GM18951 (cell line): ENCODE data around the gene DNAJB6.
"Not testable (repeated sequence)": the region's sequence is repeated elsewhere in the genome, so short reads cannot be mapped to it uniquely, and the experiment has no call there.

Experiments
- POLR2A ChIP-seq: IDR thresholded peaks from 4 replicates; pipeline ENCODE4 v1.6.1; 2011; ENCODE audit warnings: mild to moderate bottlenecking; ENCODE audit not compliant: insufficient read length, insufficient read depth; ENCODE audit errors: extremely low read depth
- in situ Hi-C: fragments of 300-500 bp; cut with MboI; formaldehyde crosslinking; loops from one replicate; pipeline ENCODE4 v1.12.0; 2022; ENCODE audit warnings: low sequenced_read_pairs, mixed read lengths, inconsistent platforms; ENCODE audit not compliant: unreplicated experiment

DNAJB6 gene

GRCh38 chr7:157439149-157439548, 102.3 kb downstream of the DNAJB6 start:
- in situ Hi-C loops = no loop called here
- no peak for TF ChIP-seq POLR2A

DNA sequence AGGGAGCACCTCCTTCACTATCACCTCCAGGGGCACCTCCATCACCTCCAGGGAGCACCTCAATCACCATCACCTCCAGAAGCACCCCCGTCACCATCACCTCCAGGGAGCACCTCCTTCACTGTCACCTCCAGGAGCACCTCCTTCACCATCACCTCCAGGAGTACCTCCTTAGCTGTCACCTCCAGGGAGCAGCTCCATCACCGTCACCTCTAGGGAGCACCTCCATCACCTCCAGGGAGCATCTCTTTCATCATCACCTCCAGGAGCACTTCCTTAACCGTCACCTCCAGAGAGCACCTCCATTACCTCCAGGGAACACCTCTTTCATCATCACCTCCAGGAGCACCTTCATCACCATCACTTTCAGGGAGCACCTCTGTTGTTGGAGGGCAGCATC, 103.0 kb downstream of the DNAJB6 start:
- no peak for TF ChIP-seq POLR2A
- in situ Hi-C loops = no loop called here

DNA sequence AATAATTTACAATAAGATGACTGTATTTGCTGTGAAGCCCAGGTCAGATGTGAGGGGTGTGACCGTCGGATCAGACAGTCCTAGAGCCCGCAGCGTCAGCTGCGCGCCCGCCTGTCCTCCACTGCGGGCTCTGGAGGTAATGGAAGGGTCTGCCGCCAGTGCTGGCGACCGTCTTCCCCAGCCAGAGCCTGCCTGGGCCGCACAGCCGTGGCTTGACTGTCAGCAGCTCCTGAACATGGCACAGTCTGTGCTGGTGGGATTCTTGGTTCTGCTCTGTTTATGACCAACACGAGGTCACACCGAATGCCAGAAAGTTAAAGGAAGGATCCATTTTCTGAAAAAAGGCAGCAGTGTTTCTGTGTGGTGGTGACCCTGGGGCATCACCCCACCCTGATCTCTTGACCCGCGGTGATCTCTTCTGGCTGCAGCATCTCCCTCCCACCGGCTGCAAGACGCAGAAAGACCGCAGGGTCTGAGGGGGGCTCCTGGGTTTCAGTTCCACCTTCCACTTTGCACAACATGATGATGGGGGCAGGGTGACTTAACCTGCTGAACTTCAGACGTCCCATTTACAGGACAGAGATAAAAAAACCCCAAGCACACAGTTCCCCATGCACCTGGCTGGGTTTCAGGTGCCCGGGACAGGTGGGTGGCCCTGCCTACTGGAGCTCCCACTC, 103.7 kb downstream of the DNAJB6 start:
- TF ChIP-seq POLR2A = no peak
- in situ Hi-C loops = no loop called here

DNA sequence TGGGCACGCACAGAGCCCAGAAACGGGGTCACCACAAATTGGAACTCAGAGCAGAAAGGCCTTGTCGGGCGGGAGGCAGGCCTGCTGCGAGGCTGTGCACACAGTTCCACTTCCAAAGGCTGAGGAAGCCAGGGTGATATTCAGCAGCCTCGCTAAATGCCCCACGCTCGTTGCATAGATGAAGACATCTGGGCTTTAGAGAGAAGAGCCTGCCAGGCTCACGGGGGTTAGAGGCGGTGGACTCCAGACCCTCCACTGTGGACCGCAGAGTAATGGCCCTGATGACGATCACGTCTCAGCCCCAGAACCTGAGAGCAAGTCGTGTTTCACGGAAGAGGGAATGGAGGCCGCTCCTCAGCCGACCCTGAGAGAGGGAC, 104.2 kb downstream of the DNAJB6 start:
- in situ Hi-C loops = no loop called here
- no peak for TF ChIP-seq POLR2A

GRCh38 chr7:157442456-157442855, 105.7 kb downstream of the DNAJB6 start:
- in situ Hi-C loops = no loop called here
- TF ChIP-seq POLR2A = no peak

GRCh38 chr7:157442993-157443831, 106.4 kb downstream of the DNAJB6 start:
- no peak for TF ChIP-seq POLR2A
- in situ Hi-C loops = no loop called here

DNA sequence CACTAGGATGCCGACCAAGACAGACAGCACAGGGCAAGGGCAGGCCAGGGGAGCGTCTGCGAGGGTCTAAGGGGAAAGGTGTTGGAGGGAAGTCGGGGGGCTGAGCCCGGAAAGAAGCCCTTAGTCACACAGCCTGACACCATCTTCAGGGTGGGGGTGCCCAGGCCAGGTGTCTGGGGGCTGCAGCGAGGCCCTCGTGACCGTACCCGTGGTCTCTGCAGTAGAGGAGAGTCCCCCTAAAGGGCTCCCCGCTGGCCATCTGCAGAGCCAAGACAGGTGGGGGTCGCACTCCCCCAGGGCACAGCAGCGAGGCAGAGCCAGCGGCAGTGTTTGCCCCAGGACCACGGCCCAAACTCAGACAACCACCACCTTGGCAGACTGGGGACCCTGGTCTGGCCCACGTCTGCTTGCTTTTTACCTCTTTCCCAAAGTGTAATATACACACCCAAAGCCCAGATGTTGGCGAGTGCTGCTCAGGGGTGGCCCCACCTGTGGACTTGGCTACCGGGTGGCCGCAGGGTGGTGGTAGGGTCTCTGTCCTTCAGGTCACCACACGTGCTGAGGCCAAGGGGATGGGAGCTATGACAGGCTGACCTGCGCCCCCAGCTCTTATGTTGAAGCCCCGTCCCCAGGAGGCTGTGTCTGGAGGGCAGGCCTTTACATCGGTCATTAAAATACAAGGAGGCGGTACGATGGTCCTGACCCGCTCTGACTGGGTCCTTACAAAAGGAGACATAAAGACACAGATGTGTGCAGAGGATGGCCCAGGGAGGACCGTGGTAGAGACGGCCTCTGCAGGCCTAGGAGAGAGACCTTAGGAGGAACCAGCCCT, 107.4 kb downstream of the DNAJB6 start:
- TF ChIP-seq POLR2A = no peak
- in situ Hi-C loops = no loop called here

DNA sequence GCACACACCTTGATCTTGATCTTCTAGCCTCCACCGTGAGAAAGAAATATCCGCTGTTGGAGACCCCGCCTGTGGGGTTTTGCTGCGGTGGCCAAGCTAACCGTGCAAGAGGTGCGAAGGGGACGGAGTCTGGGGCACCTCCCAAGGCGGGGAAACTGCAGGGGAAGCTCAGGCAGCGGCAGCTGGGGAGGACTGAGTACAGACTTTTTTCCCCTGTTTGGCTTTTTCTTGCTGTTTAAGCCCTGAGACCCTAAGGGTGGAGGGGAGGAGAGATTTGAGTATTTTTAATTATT, 108.0 kb downstream of the DNAJB6 start:
- in situ Hi-C loops = no loop called here

DNA sequence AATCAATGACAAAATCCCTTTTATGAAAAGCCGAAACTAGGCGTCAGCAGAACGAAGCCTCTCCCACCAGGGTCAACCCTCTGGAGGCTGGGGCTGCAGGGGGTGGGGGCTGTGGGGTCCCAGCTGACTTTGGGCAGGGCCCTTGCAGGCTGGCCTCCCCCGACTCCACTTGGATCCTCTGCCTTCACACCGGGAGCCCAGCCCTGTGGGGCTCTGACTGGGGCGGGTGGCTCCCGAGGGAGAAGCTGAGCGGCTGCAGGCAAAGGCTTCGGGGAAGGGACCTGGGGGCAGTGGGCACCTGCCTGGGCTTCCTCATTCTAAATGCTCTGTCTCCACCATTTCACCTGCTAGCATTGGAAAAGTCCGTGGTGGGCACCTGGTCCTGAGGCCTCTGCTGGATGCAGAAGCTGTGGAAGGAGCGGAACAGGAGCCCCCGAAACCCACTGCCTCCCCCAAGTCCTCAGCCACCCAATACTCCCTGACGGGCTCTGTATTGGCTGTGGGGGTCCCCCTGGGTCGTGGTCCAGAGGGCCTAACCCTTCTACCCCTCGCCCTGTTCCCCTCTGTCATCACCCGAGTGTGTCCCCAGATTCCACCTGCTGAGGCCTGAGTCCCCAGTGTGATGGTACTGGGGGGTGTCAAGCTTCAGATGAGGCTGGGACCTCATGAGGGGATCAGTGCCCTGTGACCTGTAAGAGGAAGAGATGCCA, 108.6 kb downstream of the DNAJB6 start:
- no peak for TF ChIP-seq POLR2A
- in situ Hi-C loops = no loop called here

More for the DNA sequence above, 108.0 kb downstream of the DNAJB6 start:
- TF ChIP-seq POLR2A = no peak

DNA sequence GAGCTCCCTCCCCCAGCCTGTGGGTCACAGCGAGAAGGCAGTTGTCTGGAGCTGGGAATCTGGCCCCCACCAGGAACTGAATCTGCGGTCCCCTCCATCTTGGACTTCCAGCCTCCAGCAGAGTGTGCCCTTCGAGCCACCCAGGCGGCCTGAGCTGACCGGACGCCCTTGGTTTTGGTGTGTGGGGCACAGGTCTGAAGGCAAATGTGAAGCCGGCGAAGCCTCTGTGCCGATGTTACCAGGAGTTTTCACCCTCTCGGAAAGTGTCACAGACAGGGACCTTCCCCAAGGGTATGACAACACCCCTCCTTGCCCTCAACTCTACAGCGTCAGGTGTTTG, 109.1 kb downstream of the DNAJB6 start:
- in situ Hi-C loops = no loop called here
- no peak for TF ChIP-seq POLR2A

DNA sequence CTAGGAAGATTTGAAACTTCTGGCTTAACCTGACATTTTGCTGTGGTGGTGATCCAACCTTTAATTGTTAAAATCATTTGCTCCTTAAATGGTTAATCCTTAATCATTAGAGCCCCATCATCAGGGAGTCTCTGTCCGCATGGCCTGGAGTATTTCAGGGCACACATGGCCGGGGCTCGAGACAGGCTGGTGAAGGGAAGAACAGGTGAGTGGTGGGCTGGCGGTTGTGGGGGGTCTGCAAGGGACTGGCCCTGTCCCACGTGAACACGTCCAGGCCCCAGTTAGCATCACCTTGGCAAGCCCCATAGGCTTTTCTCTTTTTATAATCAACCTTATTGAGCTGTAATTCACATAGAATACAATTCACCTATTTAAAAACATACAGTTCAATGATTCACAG, 109.5 kb downstream of the DNAJB6 start:
- in situ Hi-C loops = no loop called here
- TF ChIP-seq POLR2A = no peak

DNA sequence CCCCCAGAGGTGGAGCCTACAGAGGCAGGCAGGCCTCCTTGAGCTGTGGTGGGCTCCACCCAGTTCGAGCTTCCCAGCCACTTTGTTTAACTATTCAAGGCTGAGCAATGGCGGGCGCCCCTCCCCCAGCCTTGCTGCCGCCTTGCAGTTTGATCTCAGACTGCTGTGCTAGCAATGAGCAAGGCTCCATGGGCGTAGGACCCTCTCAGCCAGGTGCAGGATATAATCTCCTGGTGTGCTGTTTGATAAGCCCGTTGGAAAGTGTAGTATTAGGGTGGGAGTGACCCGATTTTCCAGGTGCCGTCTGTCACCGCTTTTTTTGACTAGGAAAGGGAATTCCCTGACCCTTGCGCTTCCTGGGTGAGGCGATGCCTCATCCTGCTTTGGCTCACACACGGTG, 117.2 kb downstream of the DNAJB6 start:
- in situ Hi-C loops = not testable (repeated sequence)
